OCI-LY7 (cell line): Measurements from ENCODE around the gene GLS2. TPM values are rescaled to one million over a fixed set of nuclear protein-coding genes. Genes with fewer than 3 reads are reported as not detected.

ENCODE experiments used
- BruUV-seq: library from RNA; stranded (reverse); fragments of 400-500 nt; replicated peaks from 2 replicates; lab custom pipeline; 2021; lab: Mats Ljungman, UMichigan
- CTCF ChIA-PET: fragments of 300-600 bp; sonication (Branson Sonifier 250); formaldehyde crosslinking; loops from one replicate; lab custom pipeline; 2022; ENCODE audit warnings: antibody characterized with exemption; ENCODE audit not compliant: unreplicated experiment; lab: Charles Lee
- POLR2A ChIA-PET: fragments of 300-600 bp; sonication (Branson Sonifier 250); formaldehyde crosslinking; loops from one replicate; lab custom pipeline; 2022; ENCODE audit warnings: antibody characterized with exemption; lab: Charles Lee
- DNase-seq: peaks from one replicate; pipeline ENCODE4 v3.0.0-alpha.2; 2015; ENCODE audit warnings: low spot score
- H2AFZ ChIP-seq: fragments of 200-600 bp; sonication (generic), shearing (Covaris generic); 2 replicates; pipeline ENCODE4 v1.6.1; 2014; ENCODE audit warnings: mild to moderate bottlenecking, antibody characterized with exemption, low read length, moderate library complexity
- H3K27ac ChIP-seq: fragments of 200-600 bp; sonication (generic); 2 replicates; pipeline ENCODE4 v1.5.1; 2014; ENCODE audit warnings: mixed run types, low read depth, mild to moderate bottlenecking, moderate library complexity, low read length, inconsistent platforms; ENCODE audit not compliant: poor library complexity, severe bottlenecking
- H3K36me3 ChIP-seq: fragments of 200-600 bp; sonication (generic); 2 replicates; pipeline ENCODE4 v1.6.1; 2014; ENCODE audit warnings: mild to moderate bottlenecking, antibody characterized with exemption, low read length, moderate library complexity, mixed read lengths; ENCODE audit not compliant: insufficient read depth
- H3K4me1 ChIP-seq: fragments of 200-600 bp; sonication (generic); 2 replicates; pipeline ENCODE4 v1.5.1; 2014; ENCODE audit warnings: mild to moderate bottlenecking, low read length; ENCODE audit not compliant: insufficient read depth, poor library complexity, severe bottlenecking
- H3K4me2 ChIP-seq: fragments of 200-600 bp; sonication (generic); 2 replicates; pipeline ENCODE4 v1.6.1; 2014; ENCODE audit warnings: mild to moderate bottlenecking, low read length
- H3K4me3 ChIP-seq: fragments of 200-600 bp; sonication (generic); 2 replicates; pipeline ENCODE4 v1.5.1; 2014; ENCODE audit warnings: mild to moderate bottlenecking, low read depth, low read length; ENCODE audit not compliant: poor library complexity, severe bottlenecking
- H3K79me2 ChIP-seq: fragments of 200-600 bp; sonication (generic); 2 replicates; pipeline ENCODE4 v1.6.1; 2016; ENCODE audit warnings: low read depth, mild to moderate bottlenecking, low read length, moderate library complexity, mixed read lengths; ENCODE audit not compliant: insufficient read depth
- H3K9me2 ChIP-seq: fragments of 200-600 bp; sonication (generic); 2 replicates; pipeline ENCODE4 v1.6.1; 2016; ENCODE audit warnings: mild to moderate bottlenecking, low read length, mixed read lengths; ENCODE audit not compliant: insufficient read depth
- H3K9me3 ChIP-seq: fragments of 200-600 bp; sonication (generic); 2 replicates; pipeline ENCODE4 v1.6.1; 2014; ENCODE audit warnings: mild to moderate bottlenecking, mixed run types, low read length, mixed read lengths
- H4K20me1 ChIP-seq: fragments of 200-600 bp; sonication (generic); 2 replicates; pipeline ENCODE4 v1.6.1; 2014; ENCODE audit warnings: mild to moderate bottlenecking, antibody characterized with exemption, low read length, moderate library complexity, mixed read lengths; ENCODE audit not compliant: insufficient read depth
- EZH2phosphoT487 ChIP-seq: fragments of 200-600 bp; sonication (generic); IDR thresholded peaks from 2 replicates; pipeline ENCODE4 v1.6.1; 2018; ENCODE audit warnings: low read depth, borderline replicate concordance, mild to moderate bottlenecking, mixed run types, antibody characterized with exemption, low read length, moderate library complexity, mixed read lengths
- intact Hi-C: fragments of 100-400 bp; cut with micrococcal nuclease; formaldehyde crosslinking; loops from one replicate; pipeline ENCODE4 v1.10.0; 2022; ENCODE audit not compliant: unreplicated experiment
- total RNA-seq, 2 experiments: library from RNA; depleted of rRNA in 1 of 2; stranded (reverse); fragments of >200 nt in 1 of 2; shearing (Covaris generic) in 1 of 2; gene quantifications; 2 replicates each; pipeline ENCODE4 v1.2.3, GENCODE V29; 2014 to 2022
- TF ChIP-seq, protein P1 (sequence below): fragments of 200-600 bp; sonication (generic); conservative IDR thresholded peaks from 2 replicates; pipeline ENCODE4 v1.5.1; 2014; ENCODE audit warnings: mild to moderate bottlenecking, antibody characterized with exemption, low read length, moderate library complexity, mixed read lengths

The GLS2 gene
- total RNA-seq, 2 experiments from 2014 or later, result not detected

DNA sequence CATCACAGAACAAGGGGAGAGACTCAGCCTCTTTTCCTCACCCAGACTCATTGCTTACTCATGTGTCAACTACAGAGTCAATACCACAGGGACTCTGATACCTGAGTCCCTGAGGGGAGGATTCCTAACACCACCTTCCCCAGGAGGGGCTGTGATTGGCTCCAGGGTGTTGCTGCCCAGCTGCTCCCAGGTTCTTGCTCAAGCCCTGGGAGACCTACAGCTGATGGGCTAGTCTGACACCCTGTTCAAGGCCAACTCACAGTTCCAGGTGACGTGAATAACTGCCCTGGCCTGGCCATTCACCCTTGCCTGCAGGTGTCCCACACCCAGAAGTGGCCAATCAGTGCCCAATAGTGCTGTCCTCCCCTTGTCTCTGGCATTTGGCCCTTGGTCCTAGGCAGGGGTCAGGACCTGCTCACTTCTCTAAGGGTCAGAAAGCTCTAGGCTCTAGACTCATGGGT, 11.0 kb downstream of the GLS2 start:
- CTCF ChIA-PET, result no interaction called here
- Histone ChIP-seq H3K27ac (no peak overlapping the region), H3K4me2 (no peak overlapping the region), H3K79me2 (no peaks in the 10 kb centered on the region), H3K4me3 (no peak overlapping the region), H3K9me3 (no peaks in the 10 kb centered on the region), H3K36me3 (peaks cover 16% of the 10 kb centered on the region), H2AFZ (no peak overlapping the region), H3K4me1 (peaks cover 4% of the 10 kb centered on the region), H4K20me1 (no peaks in the 10 kb centered on the region), H3K9me2 (no peaks in the 10 kb centered on the region)
- intact Hi-C loops, result no loop called here
- DNase-seq, result no peak
- no TSS peak for BruUV-seq
- TF ChIP-seq, protein P1, sequence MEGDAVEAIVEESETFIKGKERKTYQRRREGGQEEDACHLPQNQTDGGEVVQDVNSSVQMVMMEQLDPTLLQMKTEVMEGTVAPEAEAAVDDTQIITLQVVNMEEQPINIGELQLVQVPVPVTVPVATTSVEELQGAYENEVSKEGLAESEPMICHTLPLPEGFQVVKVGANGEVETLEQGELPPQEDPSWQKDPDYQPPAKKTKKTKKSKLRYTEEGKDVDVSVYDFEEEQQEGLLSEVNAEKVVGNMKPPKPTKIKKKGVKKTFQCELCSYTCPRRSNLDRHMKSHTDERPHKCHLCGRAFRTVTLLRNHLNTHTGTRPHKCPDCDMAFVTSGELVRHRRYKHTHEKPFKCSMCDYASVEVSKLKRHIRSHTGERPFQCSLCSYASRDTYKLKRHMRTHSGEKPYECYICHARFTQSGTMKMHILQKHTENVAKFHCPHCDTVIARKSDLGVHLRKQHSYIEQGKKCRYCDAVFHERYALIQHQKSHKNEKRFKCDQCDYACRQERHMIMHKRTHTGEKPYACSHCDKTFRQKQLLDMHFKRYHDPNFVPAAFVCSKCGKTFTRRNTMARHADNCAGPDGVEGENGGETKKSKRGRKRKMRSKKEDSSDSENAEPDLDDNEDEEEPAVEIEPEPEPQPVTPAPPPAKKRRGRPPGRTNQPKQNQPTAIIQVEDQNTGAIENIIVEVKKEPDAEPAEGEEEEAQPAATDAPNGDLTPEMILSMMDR, result no peak
- TF ChIP-seq EZH2phosphoT487, result no peak
- POLR2A ChIA-PET, result interaction anchor here (0.8 kb wide), 1 partner anchor 12 kb away, joined by 3 read pairs; no protein-coding TSS in a partner anchor

DNA sequence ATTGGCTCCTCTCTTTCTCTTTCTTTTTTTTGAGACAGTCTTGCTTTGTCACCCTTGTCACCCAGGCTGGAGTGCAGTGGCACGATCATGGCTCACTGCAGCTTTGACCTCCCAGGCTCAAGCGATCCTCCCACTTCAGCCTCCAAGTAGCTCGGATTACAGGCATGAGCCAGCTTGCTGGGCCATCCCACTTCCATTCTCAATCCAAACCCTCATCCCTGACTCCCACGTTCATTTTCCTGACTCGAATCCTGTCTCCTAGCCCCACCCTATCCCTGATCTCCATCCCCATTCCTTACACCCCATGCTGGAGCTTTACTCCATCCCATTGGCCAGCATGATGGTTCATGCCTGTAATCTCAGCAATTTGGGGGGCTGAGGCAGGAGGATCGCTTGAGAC, 11.8 kb downstream of the GLS2 start:
- H4K20me1 ChIP-seq, result no peaks in the 10 kb centered on the region
- intact Hi-C loops, result no loop called here
- ChIA-PET POLR2A (no interaction called here), CTCF (no interaction called here)
- no peak for DNase-seq
- peaks cover 4% of the 10 kb centered on the region for H3K4me1 ChIP-seq
- BruUV-seq, result no TSS peak
- no peak overlapping the region for H3K4me3 ChIP-seq
- TF ChIP-seq, protein P1, result no peak
- TF ChIP-seq EZH2phosphoT487, result no peak
- H3K79me2 ChIP-seq, result peaks cover 3% of the 10 kb centered on the region; the same call in 1 of the 2 replicates
- H3K27ac ChIP-seq, result no peak overlapping the region
- H3K9me3 ChIP-seq, result no peaks in the 10 kb centered on the region
- no peak overlapping the region for H3K4me2 ChIP-seq
- H3K9me2 ChIP-seq, result no peaks in the 10 kb centered on the region
- no peak overlapping the region for H2AFZ ChIP-seq
- H3K36me3 ChIP-seq, result peaks cover 24% of the 10 kb centered on the region

DNA sequence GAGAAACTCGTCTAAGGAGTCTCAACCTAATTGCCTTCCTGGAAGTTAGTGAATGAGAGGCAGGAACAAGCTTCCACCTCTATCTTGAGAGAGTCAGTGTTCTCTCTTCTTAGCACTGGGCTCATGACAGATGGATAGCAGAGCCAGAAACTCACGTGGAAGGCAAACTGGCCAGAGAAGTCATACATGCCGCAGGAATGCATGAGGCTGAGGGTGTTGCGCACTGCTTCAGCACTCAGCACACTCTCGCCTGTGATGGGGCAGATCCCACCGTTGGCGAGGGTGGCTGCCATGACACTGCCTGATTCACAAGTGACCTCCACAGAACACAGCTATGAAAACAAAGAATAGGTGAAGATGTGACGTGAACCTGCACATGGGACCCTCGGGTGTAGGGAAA, 13.6 kb downstream of the GLS2 start:
- Histone ChIP-seq H3K4me3 (no peak overlapping the region), H3K27ac (no peak overlapping the region), H3K9me2 (no peaks in the 10 kb centered on the region), H4K20me1 (no peaks in the 10 kb centered on the region), H3K4me1 (peaks cover 12% of the 10 kb centered on the region), H2AFZ (no peak overlapping the region), H3K36me3 (peaks cover 42% of the 10 kb centered on the region), H3K9me3 (no peaks in the 10 kb centered on the region), H3K79me2 (peaks cover 21% of the 10 kb centered on the region; the same call in 1 of the 2 replicates), H3K4me2 (no peak overlapping the region)
- ChIA-PET POLR2A (interaction anchor here (0.6 kb wide), 2 partner anchors 95 to 286 kb away, joined by 3 to 4 read pairs; no protein-coding TSS in a partner anchor), CTCF (interaction anchor here (0.5 kb wide), 1 partner anchor 21 kb away, joined by 3 read pairs; no protein-coding TSS in a partner anchor)
- no peak for DNase-seq
- TF ChIP-seq EZH2phosphoT487, result no peak
- TF ChIP-seq, protein P1, result no peak
- no TSS peak for BruUV-seq
- intact Hi-C loops, result no loop called here
